GM10847 (cell line): Measurements from ENCODE around the gene RNF149.

ENCODE experiments used
- POLR2A ChIP-seq: IDR thresholded peaks from 2 replicates; pipeline ENCODE4 v1.6.1; 2011; ENCODE audit not compliant: insufficient read length; ENCODE audit errors: extremely low read depth

RNF149 gene, protein sequence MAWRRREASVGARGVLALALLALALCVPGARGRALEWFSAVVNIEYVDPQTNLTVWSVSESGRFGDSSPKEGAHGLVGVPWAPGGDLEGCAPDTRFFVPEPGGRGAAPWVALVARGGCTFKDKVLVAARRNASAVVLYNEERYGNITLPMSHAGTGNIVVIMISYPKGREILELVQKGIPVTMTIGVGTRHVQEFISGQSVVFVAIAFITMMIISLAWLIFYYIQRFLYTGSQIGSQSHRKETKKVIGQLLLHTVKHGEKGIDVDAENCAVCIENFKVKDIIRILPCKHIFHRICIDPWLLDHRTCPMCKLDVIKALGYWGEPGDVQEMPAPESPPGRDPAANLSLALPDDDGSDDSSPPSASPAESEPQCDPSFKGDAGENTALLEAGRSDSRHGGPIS

GRCh38 chr2:101308432-101309210, at the start of gene RNF149:
TSS of gene RNF149 (minus strand) at chr2:101308701. CDS start at chr2:101308588, 113 bp downstream.
- peak; percentile 84 for TF ChIP-seq POLR2A

GRCh38 chr2:101357376-101357775, 48.9 kb upstream of the RNF149 start:
- TF ChIP-seq POLR2A = no peak

DNA sequence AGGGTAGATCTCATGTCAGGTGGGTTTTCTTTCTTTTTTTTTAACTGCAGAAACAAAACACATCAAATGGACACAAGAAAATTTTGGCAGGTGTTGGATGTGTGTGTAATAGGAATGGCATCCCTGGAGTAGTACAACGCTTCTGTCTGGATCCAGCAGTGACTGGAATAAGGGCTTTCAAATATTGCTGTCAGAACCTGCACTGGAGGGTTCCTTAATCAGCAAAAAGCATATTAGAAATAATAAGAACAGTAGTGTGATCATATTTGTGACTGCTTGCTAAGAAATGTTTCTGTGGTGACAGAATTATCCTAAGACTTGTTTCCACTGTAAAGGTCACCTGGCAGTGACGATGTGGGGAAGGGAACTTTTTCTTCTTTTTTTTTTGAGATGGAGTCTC, 48.0 kb upstream of the RNF149 start:
- no peak for TF ChIP-seq POLR2A

- TF ChIP-seq POLR2A = no peak
Observed at GRCh38 chr2:101356055-101356454, 47.6 kb upstream of the RNF149 start.

DNA sequence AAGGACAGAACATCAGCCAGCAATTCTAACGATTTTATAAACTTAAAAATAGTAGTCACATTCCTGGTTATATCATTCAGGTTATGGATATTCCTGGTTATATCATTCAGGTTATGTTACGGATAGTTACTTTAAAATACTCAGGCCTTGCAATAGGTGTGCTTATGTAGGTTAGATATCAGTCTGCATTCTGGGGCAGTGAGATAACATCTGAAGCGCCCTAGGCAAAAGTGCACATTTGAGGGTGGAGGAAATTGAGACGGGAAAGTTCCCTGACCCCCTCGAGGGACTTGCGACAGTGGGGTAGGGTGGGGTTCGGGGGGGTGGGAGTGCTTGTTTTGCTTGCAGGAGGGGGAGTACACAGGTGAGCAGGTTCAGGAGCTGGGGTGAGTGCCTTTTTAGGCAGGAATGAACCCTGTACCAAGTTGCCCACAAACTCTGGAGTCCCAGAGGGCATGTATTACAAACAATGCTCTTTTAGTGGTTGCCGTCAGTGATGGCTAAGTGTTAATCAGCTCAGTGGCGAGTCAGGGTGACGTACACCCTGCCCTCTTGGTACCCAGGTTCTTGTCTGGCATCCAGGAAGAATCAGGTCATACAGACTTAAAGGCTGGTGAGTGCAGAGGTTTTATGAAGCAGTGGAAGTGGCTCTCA, 47.0 kb upstream of the RNF149 start:
- no peak for TF ChIP-seq POLR2A

DNA sequence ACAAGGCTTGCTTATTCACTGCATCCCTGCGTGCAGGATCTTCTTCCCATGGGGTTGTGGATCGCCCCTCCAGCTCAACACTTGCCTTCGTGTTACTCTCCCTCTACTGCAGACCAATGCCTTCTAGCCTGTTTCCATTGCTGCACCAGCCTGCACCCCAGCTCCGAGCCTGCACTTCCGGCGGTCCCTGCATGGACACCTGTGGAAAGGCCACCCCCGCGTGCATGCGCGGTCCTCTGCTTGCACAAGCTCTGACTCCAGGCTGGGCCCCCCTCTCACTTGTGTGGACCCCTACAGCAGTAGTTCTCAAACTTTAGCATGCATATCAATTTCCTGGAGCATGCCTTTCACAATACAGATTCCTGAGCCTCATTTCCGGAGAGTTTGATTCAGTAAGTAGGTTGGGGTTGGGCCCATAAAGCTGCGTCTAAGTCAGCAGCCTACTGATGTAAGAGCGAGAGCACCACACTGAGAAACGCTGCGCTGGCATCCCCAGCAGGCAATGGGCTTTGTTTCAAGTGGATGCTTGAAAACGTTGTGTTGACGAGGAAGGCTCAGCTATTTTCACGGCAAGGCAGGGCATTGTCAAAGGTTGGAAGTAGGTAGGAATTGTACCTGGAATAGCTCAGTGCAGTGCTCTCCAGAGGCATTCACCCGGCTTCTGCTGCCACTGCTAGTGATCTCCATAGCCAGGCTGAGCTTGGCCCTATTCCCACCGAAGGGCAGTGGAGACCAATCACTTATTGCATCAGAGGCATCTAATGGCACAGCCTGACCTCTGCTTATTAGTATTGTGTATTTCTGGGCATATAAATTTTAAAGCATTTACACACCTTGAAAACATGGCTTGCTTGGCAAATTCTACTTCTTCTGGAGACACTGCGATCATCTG, 46.2 kb upstream of the RNF149 start:
- no peak for TF ChIP-seq POLR2A

DNA sequence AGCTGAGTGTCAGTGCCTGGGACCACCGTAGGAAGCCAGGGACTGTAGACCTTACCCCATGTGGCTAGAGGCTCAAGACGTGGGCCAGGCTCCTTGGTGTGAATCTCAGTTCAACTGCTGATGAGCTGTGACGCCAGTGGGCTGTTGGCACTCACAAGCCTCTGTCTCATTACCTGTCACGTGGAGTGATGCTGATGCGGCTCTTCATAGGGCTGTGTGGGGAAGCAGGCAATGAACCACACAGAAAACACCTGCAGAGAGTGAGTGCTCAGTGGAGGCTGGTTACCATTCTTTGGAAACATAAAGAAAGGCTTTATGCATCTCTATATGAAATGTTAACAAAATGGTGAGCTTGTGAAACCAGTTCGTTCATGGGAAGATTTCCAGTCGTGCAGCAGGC, 42.7 kb upstream of the RNF149 start:
- TF ChIP-seq POLR2A = no peak

DNA sequence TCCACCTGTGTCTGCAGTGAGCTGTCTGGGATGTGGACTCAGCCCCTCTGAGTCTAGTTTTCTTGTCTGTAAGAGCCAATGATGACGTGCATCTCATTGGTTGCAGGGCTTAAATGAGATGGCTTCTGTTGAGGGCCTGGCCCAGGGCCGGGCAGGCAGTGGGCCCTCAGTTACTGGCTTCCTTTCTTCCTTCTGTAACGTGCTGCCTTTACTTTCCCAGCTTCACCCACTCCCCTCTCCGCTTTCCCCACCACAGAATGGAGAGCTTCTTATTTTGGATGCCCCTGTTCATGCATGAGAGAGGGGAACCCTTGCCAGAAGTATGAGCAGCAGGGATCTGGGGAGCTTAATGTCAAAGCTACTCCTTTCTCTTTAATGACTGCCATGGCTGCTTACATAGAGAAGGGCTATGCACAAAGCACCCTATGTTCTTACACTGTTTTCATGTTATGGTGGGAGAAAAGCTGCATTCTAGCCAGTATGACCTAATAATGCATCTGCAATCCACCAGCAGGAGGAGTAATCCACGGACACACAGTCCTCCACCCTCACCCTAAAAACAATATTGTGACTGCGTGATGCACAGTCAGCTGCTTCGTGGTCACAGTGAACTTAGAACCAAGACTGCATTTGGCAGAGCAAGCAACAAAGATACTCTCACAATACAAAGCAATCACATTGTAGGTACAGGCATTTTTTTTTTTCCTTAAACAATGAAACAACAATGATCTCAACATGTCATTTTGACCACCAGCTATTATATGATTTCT, 41.6 kb upstream of the RNF149 start:
- no peak for TF ChIP-seq POLR2A

DNA sequence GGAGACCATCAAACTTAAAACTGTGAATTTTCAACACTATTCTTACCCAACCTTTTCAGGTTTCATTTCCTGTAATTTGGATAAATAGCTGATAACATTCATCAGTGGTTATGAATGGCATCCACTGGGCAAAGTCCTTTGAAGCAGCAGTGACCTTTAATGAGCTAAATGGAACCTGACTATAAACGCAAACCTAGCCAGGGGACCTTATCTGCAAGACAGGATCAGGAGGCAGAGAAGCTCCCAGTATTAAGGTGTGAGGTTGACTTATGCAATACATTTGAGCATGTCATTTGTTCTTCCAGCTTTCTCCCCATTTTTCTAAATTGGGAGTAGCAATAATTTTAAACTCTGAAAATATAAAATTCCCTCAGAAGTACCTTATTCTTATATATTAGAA, 40.4 kb upstream of the RNF149 start:
- TF ChIP-seq POLR2A = no peak

DNA sequence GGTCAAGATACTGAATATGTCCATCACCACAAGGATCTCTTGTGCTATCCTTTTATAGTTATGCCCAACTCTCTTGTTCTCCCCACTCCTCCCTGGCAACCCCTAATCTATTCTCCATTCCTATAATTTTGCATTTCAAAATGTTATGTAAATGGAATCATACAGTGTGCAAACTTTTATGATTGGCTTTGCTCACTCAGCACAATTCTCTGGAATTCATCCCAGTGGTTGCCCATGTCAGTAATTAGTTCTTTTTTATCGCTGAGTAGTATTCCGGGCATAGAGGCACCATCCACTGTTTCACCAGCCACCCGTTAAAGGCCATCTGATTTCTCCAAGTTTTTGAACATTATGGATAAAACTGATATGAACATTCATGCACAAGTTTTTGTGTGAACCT, 38.4 kb upstream of the RNF149 start:
- TF ChIP-seq POLR2A = no peak

DNA sequence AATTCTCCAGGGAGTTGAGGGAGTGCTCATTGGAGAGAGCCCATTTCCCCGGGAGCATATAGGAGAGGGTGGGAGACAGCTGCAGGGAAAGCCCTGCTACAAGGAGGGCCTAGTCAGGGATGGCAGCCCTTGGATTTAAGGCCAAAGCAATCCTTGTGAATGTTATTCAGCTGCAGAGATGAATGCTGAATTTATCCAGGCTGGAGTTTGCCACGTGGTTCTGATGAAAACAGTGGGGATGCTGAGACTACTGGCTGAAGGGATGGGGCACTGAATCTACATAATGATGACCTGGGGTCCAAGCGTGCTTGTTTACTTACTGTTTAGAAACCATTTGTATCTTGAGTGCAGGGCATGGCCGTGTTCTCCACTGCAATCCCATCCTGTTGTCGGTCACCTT, 35.6 kb upstream of the RNF149 start:
- no peak for TF ChIP-seq POLR2A

DNA sequence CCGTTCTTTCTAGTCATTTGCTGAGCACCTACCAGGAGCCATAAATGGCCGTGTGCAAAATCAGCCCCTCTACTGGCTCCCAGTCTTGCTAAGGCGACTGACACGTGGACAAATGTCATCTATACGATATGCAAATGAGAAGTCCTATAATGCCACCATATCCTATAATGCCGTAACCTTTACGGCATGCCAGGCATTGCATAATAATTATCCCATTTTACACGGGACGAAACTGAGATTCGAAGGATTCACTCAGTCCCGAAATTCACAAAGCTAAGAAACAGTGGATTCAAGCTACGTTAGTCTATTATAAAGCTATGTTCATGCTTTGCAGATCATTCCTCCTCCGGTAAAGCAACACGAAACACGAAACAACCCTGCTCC, 34.1 kb upstream of the RNF149 start:
- TF ChIP-seq POLR2A = no peak

DNA sequence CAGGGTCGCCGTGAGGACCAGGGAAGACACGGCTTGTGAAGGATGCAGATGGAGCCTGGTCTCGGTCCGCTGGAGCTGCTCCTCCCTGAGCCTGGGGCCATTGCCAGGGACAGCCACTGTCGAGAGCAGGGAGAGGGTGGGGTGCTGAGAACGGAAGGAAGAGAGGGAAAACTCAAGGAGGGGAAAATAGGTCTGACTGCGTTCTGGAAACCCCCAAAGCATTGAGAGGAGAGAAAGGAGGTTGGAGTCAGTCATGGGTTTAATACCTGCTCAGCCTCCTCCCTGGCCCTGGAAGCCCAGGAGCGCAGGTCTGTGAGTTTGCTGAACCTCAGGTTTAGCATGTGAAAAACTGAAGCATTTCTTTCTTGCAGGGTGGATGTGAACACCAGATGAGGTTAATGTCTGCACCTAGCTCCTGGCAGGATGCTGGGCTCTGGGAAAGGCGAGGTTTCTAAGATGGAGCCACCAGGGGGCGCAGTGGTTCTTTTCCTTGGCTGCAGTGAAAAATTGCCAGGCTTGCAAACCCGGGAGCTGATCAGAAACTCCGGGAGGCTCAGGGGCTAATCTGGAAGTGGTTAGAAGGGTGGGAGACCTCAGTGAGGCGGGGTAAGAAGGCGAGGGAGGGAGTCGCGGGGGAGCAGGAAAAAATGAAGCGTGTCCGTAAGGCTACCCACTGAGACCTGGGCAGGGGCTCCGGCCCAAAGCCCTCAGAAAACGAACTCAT, 33.6 kb upstream of the RNF149 start:
- no peak for TF ChIP-seq POLR2A

GRCh38 chr2:101341421-101341820, 32.9 kb upstream of the RNF149 start:
- no peak for TF ChIP-seq POLR2A
